VCaP (cell line): ENCODE measurements around the gene LDHAL6B.

Source experiments
- H3K27ac ChIP-seq: fragments of 450-650 bp; 2 replicates; pipeline ENCODE4 v1.5.1; 2017
- CTCF ChIP-seq: fragments of 450-650 bp; conservative IDR thresholded peaks from 2 replicates; pipeline ENCODE4 v1.5.1; 2017; ENCODE audit warnings: mild to moderate bottlenecking, moderate library complexity

LDHAL6B gene

GRCh38 chr15:59243622-59244021 lies 37.0 kb downstream of the LDHAL6B start:
- no peak overlapping the region for H3K27ac ChIP-seq
- TF ChIP-seq CTCF, result no peak

GRCh38 chr15:59244337-59244736 lies 37.7 kb downstream of the LDHAL6B start:
- TF ChIP-seq CTCF, result no peak

DNA sequence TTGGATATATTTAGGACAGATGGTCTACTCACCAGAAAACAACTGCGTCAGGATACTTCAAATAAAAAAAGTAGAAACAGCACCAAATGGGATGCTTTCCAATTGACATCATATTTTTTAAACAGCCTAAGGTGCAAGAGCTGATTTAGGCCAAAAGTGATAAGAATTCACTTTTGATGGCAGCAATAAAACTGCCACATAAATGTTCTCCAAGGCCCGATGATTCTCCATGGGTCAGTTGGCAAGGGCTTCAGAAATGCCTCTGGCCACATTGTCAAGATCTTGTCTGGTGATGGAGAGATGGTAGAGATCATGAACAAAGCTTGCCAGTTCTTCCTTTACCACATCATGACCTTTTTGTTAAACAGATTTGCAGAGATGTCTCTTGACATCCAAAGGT lies 38.9 kb downstream of the LDHAL6B start:
- H3K27ac ChIP-seq, result no peak overlapping the region
- no peak for TF ChIP-seq CTCF

More at GRCh38 chr15:59244337-59244736, 37.7 kb downstream of the LDHAL6B start:
- no peak overlapping the region for H3K27ac ChIP-seq

DNA sequence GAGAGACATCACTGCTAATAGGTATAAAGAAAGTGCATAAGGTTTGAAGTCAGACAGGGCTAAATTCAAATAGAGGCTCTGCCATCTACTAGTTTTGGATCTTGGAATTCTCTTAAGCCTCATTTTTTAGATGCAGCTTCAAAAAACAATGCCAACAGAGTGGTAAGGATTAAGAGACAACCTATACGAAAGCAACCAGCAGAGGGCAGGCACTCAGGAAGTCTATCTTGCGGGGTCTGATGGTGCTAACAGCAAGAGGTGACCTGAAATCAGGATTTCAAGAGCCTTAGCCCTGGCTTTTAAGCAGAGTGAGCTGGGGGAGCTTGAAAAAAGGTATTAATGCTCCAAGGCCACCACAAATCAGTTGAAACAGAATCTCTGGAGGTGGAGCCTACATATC lies 40.7 kb downstream of the LDHAL6B start:
- no peak overlapping the region for H3K27ac ChIP-seq
- TF ChIP-seq CTCF, result peak; percentile 64

GRCh38 chr15:59249816-59250215 lies 43.2 kb downstream of the LDHAL6B start:
- no peak for TF ChIP-seq CTCF

GRCh38 chr15:59250249-59250648 lies 43.6 kb downstream of the LDHAL6B start:
- no peak for TF ChIP-seq CTCF
- peak overlapping the region; percentile 56 for H3K27ac ChIP-seq

More at GRCh38 chr15:59249816-59250215, 43.2 kb downstream of the LDHAL6B start:
- H3K27ac ChIP-seq, result peak overlapping the region; percentile 56; the same call in 1 of the 2 replicates

- H3K27ac ChIP-seq, result peak overlapping the region; percentile 56
- TF ChIP-seq CTCF, result no peak
These were observed 44.6 kb downstream of the LDHAL6B start for GRCh38 chr15:59251001-59251845.
